ENCODE measurements around the gene KIAA1549.

The KIAA1549 gene

GRCh38 chr7:138864667-138865066 lies 116.5 kb downstream of the KIAA1549 start:
- Histone ChIP-seq H3K27ac (ENCODE audit: low read depth, low read length) (no peak overlapping the region), H3K27me3 (ENCODE audit: control insufficient read depth in 1 of 2, insufficient read depth in 2 of 2, low read length in 2 of 2) (no peaks in the 10 kb centered on the region), H3K4me3 (ENCODE audit: low read depth in 1 of 2, low read length in 2 of 2) (no peak overlapping the region), H3K36me3 (ENCODE audit: control insufficient read depth in 1 of 2, insufficient read depth in 2 of 2, low read length in 2 of 2) (peaks cover 2 to 9% of the 10 kb centered on the region in 2 donors), H3K4me1 (ENCODE audit: control insufficient read depth in 1 of 2, insufficient read depth in 2 of 2, low read length in 2 of 2) (no peaks in the 10 kb centered on the region), H3K9me3 (ENCODE audit: control insufficient read depth in 1 of 2, low read length in 2 of 2) (no peaks in the 10 kb centered on the region), H3K9ac (ENCODE audit: low read depth in 1 of 2, low read length in 2 of 2) (no peak overlapping the region)

GRCh38 chr7:138863931-138864330 lies 117.3 kb downstream of the KIAA1549 start:
- no peak overlapping the region for H3K9ac ChIP-seq (ENCODE audit: low read depth in 1 of 2, low read length in 2 of 2)

GRCh38 chr7:138861051-138861450 lies 120.1 kb downstream of the KIAA1549 start:
- Histone ChIP-seq H3K27ac (ENCODE audit: low read depth, low read length) (no peak overlapping the region), H3K36me3 (ENCODE audit: control insufficient read depth in 1 of 2, insufficient read depth in 2 of 2, low read length in 2 of 2) (peaks cover 2 to 3% of the 10 kb centered on the region in 2 donors), H3K9ac (ENCODE audit: low read depth in 1 of 2, low read length in 2 of 2) (no peak overlapping the region), H3K4me1 (ENCODE audit: control insufficient read depth in 1 of 2, insufficient read depth in 2 of 2, low read length in 2 of 2) (no peaks in the 10 kb centered on the region), H3K4me3 (ENCODE audit: low read depth in 1 of 2, low read length in 2 of 2) (no peak overlapping the region), H3K9me3 (ENCODE audit: control insufficient read depth in 1 of 2, low read length in 2 of 2) (peaks cover 0 to 3% of the 10 kb centered on the region in 2 donors), H3K27me3 (ENCODE audit: control insufficient read depth in 1 of 2, insufficient read depth in 2 of 2, low read length in 2 of 2) (no peaks in the 10 kb centered on the region)

More at GRCh38 chr7:138863931-138864330, 117.3 kb downstream of the KIAA1549 start:
- Histone ChIP-seq H3K36me3 (ENCODE audit: control insufficient read depth in 1 of 2, insufficient read depth in 2 of 2, low read length in 2 of 2) (peaks cover 2 to 3% of the 10 kb centered on the region in 2 donors), H3K4me3 (ENCODE audit: low read depth in 1 of 2, low read length in 2 of 2) (no peak overlapping the region), H3K9me3 (ENCODE audit: control insufficient read depth in 1 of 2, low read length in 2 of 2) (no peaks in the 10 kb centered on the region), H3K27me3 (ENCODE audit: control insufficient read depth in 1 of 2, insufficient read depth in 2 of 2, low read length in 2 of 2) (no peaks in the 10 kb centered on the region), H3K27ac (ENCODE audit: low read depth, low read length) (no peak overlapping the region), H3K4me1 (ENCODE audit: control insufficient read depth in 1 of 2, insufficient read depth in 2 of 2, low read length in 2 of 2) (no peaks in the 10 kb centered on the region)

GRCh38 chr7:138857728-138858127 lies 123.5 kb downstream of the KIAA1549 start:
- Histone ChIP-seq H3K4me1 (ENCODE audit: control insufficient read depth in 1 of 2, insufficient read depth in 2 of 2, low read length in 2 of 2) (no peaks in the 10 kb centered on the region), H3K9ac (ENCODE audit: low read depth in 1 of 2, low read length in 2 of 2) (no peak overlapping the region), H3K27me3 (ENCODE audit: control insufficient read depth in 1 of 2, insufficient read depth in 2 of 2, low read length in 2 of 2) (no peaks in the 10 kb centered on the region), H3K4me3 (ENCODE audit: low read depth in 1 of 2, low read length in 2 of 2) (no peak overlapping the region), H3K36me3 (ENCODE audit: control insufficient read depth in 1 of 2, insufficient read depth in 2 of 2, low read length in 2 of 2) (peaks cover 2 to 3% of the 10 kb centered on the region in 2 donors), H3K9me3 (ENCODE audit: control insufficient read depth in 1 of 2, low read length in 2 of 2) (peaks cover 0 to 3% of the 10 kb centered on the region in 2 donors), H3K27ac (ENCODE audit: low read depth, low read length) (no peak overlapping the region)

GRCh38 chr7:138854115-138854645 lies 127.0 kb downstream of the KIAA1549 start:
- H3K4me1 ChIP-seq (ENCODE audit: control insufficient read depth in 1 of 2, insufficient read depth in 2 of 2, low read length in 2 of 2): no peaks in the 10 kb centered on the region
- no peak overlapping the region for H3K4me3 ChIP-seq (ENCODE audit: low read depth in 1 of 2, low read length in 2 of 2)
- H3K36me3 ChIP-seq (ENCODE audit: control insufficient read depth in 1 of 2, insufficient read depth in 2 of 2, low read length in 2 of 2): no peaks in the 10 kb centered on the region
- H3K9me3 ChIP-seq (ENCODE audit: control insufficient read depth in 1 of 2, low read length in 2 of 2): peaks cover 0 to 3% of the 10 kb centered on the region in 2 donors
- no peak overlapping the region for H3K9ac ChIP-seq (ENCODE audit: low read depth in 1 of 2, low read length in 2 of 2)
- H3K27ac ChIP-seq (ENCODE audit: low read depth, low read length): no peak overlapping the region
- H3K27me3 ChIP-seq (ENCODE audit: control insufficient read depth in 1 of 2, insufficient read depth in 2 of 2, low read length in 2 of 2): no peaks in the 10 kb centered on the region

GRCh38 chr7:138853448-138853847 lies 127.7 kb downstream of the KIAA1549 start:
- Histone ChIP-seq H3K27me3 (ENCODE audit: control insufficient read depth in 1 of 2, insufficient read depth in 2 of 2, low read length in 2 of 2) (no peaks in the 10 kb centered on the region), H3K4me3 (ENCODE audit: low read depth in 1 of 2, low read length in 2 of 2) (no peak overlapping the region), H3K4me1 (ENCODE audit: control insufficient read depth in 1 of 2, insufficient read depth in 2 of 2, low read length in 2 of 2) (no peaks in the 10 kb centered on the region), H3K27ac (ENCODE audit: low read depth, low read length) (no peak overlapping the region), H3K9me3 (ENCODE audit: control insufficient read depth in 1 of 2, low read length in 2 of 2) (peaks cover 0 to 3% of the 10 kb centered on the region in 2 donors), H3K9ac (ENCODE audit: low read depth in 1 of 2, low read length in 2 of 2) (no peak overlapping the region), H3K36me3 (ENCODE audit: control insufficient read depth in 1 of 2, insufficient read depth in 2 of 2, low read length in 2 of 2) (no peaks in the 10 kb centered on the region)

GRCh38 chr7:138852469-138852868 lies 128.7 kb downstream of the KIAA1549 start:
- Histone ChIP-seq H3K9ac (ENCODE audit: low read depth in 1 of 2, low read length in 2 of 2) (no peak overlapping the region), H3K36me3 (ENCODE audit: control insufficient read depth in 1 of 2, insufficient read depth in 2 of 2, low read length in 2 of 2) (no peaks in the 10 kb centered on the region), H3K27ac (ENCODE audit: low read depth, low read length) (no peak overlapping the region), H3K9me3 (ENCODE audit: control insufficient read depth in 1 of 2, low read length in 2 of 2) (peaks cover 0 to 3% of the 10 kb centered on the region in 2 donors), H3K4me3 (ENCODE audit: low read depth in 1 of 2, low read length in 2 of 2) (no peak overlapping the region), H3K27me3 (ENCODE audit: control insufficient read depth in 1 of 2, insufficient read depth in 2 of 2, low read length in 2 of 2) (no peaks in the 10 kb centered on the region), H3K4me1 (ENCODE audit: control insufficient read depth in 1 of 2, insufficient read depth in 2 of 2, low read length in 2 of 2) (no peaks in the 10 kb centered on the region)

- Histone ChIP-seq H3K4me3 (ENCODE audit: low read depth in 1 of 2, low read length in 2 of 2) (no peak overlapping the region), H3K9ac (ENCODE audit: low read depth in 1 of 2, low read length in 2 of 2) (no peak overlapping the region), H3K4me1 (ENCODE audit: control insufficient read depth in 1 of 2, insufficient read depth in 2 of 2, low read length in 2 of 2) (no peaks in the 10 kb centered on the region), H3K27ac (ENCODE audit: low read depth, low read length) (no peak overlapping the region), H3K9me3 (ENCODE audit: control insufficient read depth in 1 of 2, low read length in 2 of 2) (no peaks in the 10 kb centered on the region), H3K36me3 (ENCODE audit: control insufficient read depth in 1 of 2, insufficient read depth in 2 of 2, low read length in 2 of 2) (no peaks in the 10 kb centered on the region), H3K27me3 (ENCODE audit: control insufficient read depth in 1 of 2, insufficient read depth in 2 of 2, low read length in 2 of 2) (no peaks in the 10 kb centered on the region)
These were observed 131.5 kb downstream of the KIAA1549 start for GRCh38 chr7:138849701-138850100.

GRCh38 chr7:138848056-138848980 lies 132.9 kb downstream of the KIAA1549 start:
- Histone ChIP-seq H3K9ac (ENCODE audit: low read depth in 1 of 2, low read length in 2 of 2) (no peak overlapping the region), H3K9me3 (ENCODE audit: control insufficient read depth in 1 of 2, low read length in 2 of 2) (no peaks in the 10 kb centered on the region), H3K4me3 (ENCODE audit: low read depth in 1 of 2, low read length in 2 of 2) (no peak overlapping the region), H3K27ac (ENCODE audit: low read depth, low read length) (no peak overlapping the region), H3K36me3 (ENCODE audit: control insufficient read depth in 1 of 2, insufficient read depth in 2 of 2, low read length in 2 of 2) (peaks cover 0 to 3% of the 10 kb centered on the region in 2 donors), H3K4me1 (ENCODE audit: control insufficient read depth in 1 of 2, insufficient read depth in 2 of 2, low read length in 2 of 2) (no peaks in the 10 kb centered on the region), H3K27me3 (ENCODE audit: control insufficient read depth in 1 of 2, insufficient read depth in 2 of 2, low read length in 2 of 2) (no peaks in the 10 kb centered on the region)

GRCh38 chr7:138845711-138846110 lies 135.5 kb downstream of the KIAA1549 start:
- H3K27ac ChIP-seq (ENCODE audit: low read depth, low read length): no peak overlapping the region
- H3K36me3 ChIP-seq (ENCODE audit: control insufficient read depth in 1 of 2, insufficient read depth in 2 of 2, low read length in 2 of 2): peaks cover 0 to 3% of the 10 kb centered on the region in 2 donors
- H3K4me1 ChIP-seq (ENCODE audit: control insufficient read depth in 1 of 2, insufficient read depth in 2 of 2, low read length in 2 of 2): no peaks in the 10 kb centered on the region
- H3K4me3 ChIP-seq (ENCODE audit: low read depth in 1 of 2, low read length in 2 of 2): no peak overlapping the region
- H3K27me3 ChIP-seq (ENCODE audit: control insufficient read depth in 1 of 2, insufficient read depth in 2 of 2, low read length in 2 of 2): no peaks in the 10 kb centered on the region
- H3K9ac ChIP-seq (ENCODE audit: low read depth in 1 of 2, low read length in 2 of 2): no peak overlapping the region
- H3K9me3 ChIP-seq (ENCODE audit: control insufficient read depth in 1 of 2, low read length in 2 of 2): no peaks in the 10 kb centered on the region
